DMS53 (cell line): ENCODE results near the gene PRADC1.
"Not testable (repeated sequence)": the region's sequence is repeated elsewhere in the genome, so short reads cannot be mapped to it uniquely, and the experiment has no call there.

Experiments
- DNase-seq: peaks from one replicate; lab custom pipeline; 2025; lab: John Stamatoyannopoulos, UW

PRADC1 gene

DNA sequence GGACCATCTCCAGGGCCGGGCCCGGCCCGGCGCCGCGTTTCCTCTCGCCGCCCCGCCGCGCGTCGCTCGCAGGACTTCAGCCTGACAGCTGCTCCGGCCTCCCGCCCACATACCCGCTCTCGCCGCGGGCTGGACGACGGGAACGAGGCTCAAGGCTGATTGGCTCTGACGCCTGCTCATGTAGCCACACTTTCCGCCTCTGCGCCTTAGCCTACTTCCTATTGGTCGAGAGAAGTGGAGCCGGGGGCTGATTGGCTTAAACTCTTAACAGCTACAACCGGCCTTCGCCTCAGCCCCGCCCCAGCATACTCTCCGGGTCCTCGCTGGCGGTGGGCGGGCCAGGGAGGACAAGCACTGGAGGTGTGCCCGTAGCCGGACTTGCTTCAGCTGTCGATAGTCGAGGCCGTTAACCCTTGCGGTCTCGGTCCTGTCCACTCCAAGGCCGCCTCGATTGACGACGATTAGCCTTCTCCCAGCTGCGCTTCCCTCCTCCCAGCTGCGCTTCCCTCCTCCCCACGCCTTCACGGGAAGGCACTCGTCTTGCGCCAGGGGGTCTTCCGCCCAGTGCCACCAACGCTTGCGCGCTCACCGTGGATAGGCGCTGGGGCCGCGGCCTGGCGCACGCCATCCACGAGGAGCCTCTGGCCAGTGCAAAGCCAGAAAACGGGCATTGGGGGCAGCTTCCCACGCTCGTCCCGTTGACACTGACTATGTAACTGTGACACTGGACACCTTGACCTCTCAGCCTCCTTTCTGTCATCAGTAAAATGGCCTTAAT is at the start of gene PRADC1:
Gene PRADC1 (minus strand): TSS at position 86 of the 778 bp plus-strand sequence. CDS start 79 bp downstream, at position 7.
- DNase-seq = peak; percentile 100

DNA sequence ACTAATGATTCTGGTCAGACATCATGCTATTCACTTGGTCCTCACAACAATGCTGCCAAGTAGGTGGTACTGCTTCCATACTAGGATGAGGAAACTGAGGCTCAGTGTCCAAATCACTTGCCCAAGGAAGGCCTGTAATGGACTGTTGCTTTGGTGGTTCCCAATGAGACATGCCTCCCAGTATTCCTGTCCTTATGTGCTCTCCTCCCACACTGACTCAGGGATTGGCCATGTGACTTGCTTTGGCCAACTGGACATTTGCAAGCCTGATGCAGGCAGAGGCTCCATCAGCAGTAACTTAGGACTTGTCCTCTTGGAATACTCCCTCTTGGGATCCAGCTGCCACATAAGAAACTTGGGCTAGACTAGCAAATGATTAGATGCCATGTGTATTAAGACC is 48.2 kb upstream of the PRADC1 start:
- DNase-seq = peak; percentile 18

DNA sequence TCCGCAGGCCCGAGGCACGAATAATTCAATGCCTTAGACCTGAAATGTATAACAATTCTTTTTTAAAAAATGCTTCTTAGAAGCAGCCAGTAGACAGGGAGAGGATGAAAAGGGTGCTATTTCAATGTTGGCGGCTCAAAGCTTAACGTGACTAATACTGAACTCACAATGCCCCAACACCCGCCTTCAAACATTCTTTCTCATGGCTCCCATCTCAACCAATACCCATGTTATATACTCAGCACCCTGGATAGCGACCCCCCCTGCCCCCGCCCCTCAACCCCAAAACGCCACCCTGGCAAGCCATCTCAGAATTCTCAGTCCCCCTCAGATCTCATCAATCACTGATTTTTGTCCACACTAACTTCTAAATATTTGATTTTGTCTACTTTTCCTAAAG is 46.8 kb upstream of the PRADC1 start:
- no peak for DNase-seq

DNA sequence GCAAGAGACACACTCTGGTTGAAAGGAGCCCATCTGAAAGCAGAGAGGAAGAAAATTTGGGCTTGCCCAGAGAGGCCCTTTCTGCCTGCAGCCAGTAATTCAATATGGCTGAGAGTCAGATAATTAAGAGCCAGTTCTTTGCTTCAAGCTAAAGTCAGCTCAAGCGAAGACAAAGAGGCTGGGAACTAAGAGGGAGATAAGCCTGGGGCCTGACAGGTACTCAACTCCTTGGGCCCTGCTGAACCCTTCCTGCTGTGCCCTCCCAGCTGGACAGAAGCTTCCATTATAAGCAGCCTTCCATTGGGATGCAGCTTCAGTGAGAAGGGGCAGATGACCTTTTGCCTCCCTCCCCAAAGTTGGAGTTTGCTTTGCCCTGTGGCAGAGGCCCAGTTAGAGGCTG is 39.2 kb upstream of the PRADC1 start:
- DNase-seq = no peak

DNA sequence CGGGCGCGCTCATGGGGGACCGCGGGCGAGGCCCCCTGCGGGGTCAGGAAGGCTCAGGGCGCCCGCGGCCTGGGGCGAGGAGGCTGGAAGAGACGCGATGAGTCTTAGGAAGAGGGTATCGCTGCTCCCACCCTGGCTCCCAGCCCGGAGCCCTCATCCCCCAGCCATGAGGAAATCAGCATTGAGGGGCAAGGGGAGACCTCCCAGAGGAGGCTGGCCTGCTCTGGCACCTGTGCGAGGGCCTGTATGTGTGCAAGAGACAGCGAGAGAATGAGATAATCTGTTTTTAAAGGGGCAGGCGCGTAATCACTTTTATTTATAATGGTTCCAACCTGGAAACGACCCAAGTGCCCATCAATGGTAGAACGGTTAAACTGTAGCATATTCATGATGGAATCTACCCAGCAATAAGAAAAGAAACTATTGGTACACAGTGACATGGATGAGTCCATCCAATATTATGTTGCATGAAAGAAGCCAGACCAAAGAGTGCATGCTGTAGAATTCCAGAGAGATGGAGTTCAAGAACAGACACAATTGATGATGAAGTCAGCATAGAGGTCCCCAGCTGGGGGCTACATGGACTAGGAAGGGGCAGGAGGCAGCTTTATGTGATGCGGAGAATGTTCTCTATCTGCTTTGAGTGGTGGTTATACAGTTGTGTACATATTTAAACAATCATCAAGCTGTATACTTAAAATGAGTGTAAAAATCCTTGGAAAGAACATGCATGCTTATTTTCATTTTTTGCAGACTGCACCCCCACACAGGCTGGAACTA is 36.8 kb upstream of the PRADC1 start:
- peak; percentile 55 for DNase-seq

DNA sequence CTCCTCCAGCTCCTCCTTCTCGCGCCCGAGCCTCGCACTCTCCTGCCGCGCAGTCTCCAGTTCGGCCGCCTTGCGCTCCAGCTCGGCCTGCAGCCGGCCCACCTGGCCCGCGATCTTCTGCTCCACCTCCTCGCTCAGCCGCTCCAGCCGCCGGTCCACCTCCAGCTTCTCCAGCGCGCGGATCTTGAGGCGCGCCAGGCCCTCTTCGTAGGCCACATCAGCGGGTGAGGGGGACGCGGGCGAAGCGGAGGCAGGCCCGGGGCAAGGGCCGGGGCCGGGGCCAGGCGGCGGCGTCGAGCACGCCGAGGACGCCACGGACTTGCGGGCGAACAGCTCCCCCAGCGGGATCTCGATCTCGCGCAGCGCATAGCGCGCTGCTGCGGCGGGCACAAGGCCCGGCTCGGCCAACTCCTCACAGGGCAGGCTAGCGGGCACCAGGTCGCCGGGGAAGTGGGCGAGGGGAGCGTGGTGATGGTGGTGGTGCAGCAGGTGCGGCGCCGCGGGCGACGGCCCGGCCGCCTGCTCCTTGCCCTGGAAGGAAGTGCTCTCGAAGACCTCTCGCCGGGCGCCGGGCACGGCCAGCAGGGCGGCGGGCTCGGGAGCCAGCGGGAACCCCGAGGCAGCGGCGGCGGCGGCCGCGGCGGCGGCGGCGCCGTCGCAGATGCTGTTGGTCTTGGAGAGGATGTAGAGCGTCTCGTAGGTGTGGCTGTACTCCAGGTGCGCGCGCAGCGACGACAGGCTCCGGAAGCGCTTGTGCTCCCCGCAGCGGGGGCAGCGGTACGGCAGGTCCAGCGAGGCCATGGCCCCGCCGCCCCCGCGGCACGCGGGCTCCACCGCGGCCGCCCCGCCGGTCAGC is 36.0 kb upstream of the PRADC1 start:
- peak; percentile 96 for DNase-seq

DNA sequence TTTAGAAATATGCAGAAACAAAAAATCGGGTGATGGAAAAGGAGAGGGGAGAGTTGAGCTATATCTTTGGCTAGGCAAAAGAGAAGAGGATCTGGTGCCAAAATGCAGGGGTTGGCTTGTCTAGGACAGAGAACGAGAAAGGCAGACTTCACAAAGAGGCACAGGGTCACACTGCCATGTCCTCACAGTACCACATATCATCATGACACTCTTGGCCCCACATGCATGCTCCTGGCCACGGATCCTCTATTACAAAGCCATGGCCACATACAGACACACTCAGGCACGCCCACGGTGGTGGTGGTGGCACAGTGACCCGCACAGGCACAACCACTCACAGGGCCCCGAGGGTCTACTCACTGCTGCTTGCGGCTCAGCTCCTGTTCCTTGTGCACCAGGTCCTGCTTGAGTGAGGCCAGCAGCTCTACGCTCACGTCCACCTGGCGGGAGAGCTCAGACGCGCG is 35.4 kb upstream of the PRADC1 start:
- DNase-seq = no peak

DNA sequence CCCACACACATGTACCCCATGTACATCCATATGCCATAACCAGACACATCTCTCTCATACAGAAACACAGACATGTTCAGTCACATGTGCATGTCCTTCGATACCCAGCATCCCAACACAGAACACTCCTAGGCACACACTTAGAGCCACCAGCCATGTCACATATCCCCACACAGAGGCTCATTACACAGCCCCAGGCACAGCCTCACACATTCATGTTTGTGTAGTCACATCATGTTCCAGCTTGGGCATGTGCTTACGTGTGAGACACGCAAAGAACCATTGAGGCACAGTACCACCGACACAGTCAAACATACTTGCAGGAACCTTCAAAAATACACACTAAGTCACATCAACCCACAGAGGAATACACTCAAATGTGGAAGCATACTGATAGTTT is 34.0 kb upstream of the PRADC1 start:
- no peak for DNase-seq

DNA sequence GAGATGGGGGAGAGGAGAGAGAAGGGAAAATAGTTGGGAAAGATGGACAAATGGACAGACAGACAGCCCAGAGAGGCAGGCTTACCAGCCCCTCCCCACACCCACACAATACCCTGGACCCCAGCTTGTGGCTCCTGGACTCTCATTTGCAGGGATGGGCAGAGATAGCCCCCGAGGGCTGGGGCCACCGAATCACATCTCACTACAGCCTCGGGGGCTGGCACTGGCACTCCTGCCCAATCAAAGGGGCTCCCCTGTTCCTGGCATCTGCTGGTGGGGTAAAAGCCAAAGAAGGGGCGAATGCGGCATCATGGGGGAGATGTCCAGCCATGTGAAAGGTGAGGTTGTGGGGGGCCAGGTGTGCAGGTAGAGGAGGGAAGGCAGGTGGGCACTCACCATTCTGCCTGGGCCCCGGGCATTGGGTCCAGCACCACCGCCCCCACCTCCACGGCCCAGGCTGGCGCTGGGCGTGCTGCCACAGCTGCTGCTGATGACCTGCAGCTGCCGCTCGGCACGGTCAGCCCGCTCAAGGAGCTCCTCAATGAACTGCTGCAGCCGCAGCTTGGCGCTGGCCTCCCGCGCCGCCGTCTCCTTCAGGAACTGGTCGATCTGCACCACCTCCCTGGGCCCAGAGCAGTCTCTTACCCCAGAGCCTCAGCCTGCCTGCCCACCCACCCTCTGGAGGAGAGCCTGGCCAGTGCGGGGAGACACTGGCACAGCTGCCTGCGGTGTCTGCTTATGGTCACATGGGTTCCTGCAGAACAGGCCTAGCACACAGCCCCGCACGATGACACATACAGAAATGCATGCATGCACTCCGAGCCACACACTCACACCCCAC is 33.2 kb upstream of the PRADC1 start:
- DNase-seq = no peak

DNA sequence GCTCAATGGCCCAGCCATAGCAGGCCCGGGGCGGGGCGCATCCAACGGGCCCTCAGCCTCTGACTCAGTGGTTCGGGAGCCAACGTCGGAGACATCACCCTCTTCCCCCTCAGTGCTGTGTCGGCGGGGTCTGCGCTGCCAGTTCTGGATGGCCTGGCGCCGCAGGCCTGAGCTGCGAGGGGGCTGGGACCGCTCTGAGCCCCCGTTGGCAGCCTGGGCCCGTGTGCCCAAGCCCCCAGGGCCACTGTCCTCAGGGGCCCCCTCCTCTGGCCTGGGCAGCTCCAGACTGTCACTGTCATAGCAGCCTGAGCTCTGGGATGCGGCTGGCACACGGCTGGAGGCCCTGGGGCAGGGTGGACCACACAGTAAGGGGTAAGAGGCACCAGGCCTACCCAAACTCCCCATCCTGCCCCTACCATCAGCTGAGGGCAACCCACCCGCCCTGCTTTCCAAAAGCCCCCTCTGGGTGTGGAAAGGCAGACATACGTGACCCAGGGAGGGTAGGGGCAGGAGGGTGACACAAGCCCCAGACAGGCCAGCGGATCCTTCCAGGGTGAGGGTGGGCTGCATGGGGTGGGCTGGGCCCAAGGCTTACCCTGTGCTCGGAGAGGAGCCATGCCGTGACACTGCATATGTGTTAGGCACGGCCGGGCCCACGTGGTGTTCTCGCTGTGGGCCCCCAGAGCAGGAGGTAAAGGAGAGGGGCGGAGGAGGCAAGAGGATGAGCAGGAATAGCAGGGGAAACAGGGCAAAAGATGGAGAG is 32.4 kb upstream of the PRADC1 start:
- no peak for DNase-seq

DNA sequence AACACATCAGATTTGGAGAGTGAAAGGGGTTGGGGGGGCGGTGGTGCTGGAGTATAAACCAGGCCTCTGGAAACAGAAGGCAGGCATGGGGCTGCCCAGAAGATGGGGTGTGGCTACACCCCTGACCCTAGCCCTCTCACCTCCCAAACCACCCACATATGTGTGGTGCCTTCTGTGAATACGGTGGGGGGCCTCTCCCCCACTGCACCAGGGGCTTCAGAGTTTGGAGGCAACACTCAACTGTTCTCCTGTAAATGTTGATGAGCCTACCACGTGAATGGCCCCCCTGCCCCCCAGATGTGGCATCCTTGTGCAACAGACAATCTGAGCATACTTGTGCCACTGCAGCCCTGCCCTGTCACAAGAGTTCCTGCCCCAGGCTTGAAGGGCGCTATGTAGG is 31.7 kb upstream of the PRADC1 start:
- DNase-seq = no peak

DNA sequence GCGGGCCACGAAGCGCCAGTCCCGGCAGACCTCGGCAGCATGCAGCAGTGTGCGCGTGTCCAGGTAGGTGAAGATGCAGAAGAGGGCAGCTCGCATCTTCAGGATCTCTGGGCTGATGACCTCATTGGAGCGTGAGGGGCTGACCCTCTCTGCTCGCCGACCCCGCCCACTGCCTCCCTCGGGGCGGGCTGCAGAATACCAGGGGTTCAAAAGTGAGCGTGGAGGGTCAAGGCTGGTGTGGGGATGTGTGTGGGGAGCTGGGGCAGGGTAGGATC is 31.2 kb upstream of the PRADC1 start:
- DNase-seq = no peak

DNA sequence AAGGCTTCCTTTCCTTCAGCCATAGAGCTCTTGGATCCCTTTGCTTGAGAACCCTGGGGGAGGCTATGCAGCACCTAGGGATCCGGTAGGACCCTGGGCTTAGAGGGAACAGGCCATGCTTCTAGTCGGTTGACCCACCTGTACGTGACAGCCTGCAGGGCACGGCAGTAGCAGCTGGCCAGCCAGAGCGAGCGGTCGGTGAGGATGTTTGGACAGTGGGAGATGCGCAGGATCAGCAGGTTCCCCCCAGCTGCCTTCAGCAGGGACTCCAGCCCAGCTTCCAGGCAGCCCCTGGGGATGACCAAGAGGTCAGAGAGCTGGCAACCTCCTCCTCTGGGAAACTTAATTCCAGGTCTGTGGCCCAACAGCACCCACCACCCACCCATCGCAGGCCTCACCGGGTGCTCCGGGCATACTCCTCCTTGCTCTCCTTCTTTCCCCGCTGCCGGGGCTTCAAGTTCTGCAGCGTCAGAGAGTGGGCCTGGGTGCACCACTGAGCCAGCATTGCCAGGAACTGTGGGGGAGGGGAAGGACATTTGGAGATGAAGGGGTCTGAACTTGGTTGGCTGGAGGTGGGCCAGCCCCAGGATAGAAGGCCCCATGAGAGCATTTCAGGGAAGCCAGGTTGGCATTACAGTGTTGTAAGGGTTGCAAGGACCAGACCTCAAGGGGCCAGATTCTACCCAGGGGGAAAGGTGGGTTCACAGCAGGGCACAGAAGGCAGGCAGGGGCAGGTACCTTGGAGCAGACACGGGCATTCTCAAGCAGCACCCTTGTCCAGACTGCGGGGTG is 30.7 kb upstream of the PRADC1 start:
- no peak for DNase-seq

DNA sequence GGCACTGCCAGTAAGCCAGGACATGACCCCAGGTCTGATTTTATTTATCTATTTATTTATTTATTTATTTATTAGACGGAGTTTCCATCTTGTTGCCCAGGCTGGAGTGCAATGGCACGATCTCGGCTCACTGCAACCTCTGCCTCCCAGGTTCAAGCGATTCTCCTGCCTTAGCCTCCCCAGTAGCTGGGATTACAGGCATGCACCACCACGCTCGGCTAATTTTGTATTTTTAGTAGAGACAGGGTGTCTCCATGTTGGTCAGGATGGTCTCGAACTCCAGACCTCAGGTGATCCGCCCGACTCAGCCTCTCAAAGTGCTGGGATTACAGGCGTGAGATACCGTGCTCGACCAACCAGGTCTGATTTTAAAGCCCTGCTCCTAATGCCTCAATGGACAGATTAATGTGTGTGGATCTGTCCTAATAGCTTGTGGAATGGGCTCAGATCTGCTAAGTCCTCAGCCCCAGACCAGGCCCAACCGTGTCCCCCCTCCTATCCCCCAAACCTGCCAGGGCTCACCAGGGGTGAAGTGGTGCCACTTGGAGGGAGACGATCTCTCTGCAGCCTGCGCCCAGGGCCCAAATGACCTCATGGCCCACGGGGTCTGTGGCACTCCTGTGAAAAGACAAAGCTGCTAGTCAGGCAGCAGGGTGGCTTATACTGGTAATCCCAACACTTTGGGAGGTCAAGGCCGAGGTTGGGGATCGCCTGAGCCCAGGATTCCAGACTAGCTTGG is 29.8 kb upstream of the PRADC1 start:
- not testable (repeated sequence) for DNase-seq

DNA sequence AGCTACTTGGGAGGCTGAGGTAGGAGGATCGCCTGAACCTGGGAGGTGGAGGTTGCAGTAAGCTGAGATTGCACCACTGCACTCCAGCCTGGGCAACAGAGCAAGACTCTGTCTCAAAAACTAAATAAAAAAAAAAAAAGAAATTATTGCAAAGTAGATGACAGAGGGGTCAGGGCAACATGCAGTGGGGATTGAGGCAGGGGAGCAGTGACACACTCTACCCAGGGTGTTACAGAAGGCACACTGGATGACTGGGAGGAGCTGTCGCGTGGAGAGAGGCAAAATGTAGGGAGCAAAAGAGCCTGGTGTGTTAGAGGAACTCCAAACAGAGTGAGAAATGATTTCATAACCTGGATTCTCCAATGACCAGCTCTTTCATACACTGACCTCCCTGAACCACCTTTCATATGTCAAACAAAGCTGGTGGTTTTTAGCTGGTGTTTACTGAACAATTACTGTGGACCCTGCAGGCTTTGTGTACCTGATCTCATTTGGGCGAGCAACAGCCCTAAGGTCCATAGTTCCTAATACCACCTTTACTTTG is 29.1 kb upstream of the PRADC1 start:
- no peak for DNase-seq

DNA sequence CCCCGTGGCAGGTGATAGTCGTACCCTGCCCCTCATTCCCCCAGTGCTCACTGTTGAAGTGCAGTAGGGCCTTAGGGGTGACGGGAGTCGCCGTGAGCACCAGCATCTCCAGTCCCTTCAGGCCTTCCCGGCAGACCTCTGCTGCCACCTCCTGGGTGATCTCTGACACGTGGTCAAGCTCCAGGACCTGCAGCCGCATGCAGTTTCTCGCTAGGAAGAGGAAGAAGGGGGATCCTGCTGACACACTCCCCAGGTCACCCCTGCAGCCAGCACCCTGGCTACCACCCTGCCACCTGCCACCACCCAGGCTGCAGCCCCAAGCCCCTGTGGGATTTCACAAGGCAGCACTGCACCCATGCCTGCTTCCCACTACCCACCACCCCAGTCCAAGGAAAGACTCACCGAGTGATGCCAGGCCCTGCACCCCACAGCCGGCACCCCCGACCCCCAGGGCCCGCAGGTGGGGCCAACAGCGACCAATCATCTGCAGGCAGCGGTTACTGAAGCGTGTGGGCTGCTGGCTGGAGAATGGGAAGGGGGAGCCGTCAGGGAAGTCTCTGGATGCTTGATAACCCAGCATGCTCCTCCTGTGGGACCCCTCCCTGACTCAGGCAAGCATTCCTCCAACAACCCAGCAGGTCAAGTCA is 27.4 kb upstream of the PRADC1 start:
- peak; percentile 56 for DNase-seq

DNA sequence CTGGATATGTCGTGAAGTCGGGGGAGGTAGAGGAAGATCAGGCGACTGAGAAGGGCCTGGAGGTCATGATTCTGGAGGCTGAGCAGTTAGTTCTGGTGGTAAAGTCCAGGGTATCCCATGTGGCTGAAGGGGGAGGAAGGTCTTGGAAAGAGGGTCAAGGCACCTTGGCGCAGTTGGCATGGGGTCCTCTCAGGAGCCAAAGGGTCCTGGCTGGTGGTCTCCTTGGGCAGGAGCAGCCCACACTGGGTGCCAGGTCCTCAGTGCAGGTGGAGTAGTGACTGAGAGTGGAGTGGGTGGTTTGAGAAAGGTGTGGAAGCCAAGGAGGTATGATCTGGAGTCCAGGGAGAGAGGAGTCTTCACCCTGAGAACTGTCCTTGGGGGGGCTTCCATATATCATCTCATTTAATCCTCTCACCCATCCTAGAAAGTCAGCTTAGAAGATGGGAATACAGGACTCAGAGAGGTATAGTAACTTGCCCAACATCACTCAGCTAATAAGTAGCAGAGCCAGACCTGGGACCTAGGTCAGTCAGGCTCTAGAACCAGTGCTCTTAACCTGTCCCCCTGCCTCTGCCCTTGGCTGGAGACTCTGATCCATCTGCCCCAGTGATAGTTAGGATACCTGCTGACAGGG is 26.8 kb upstream of the PRADC1 start:
- no peak for DNase-seq

DNA sequence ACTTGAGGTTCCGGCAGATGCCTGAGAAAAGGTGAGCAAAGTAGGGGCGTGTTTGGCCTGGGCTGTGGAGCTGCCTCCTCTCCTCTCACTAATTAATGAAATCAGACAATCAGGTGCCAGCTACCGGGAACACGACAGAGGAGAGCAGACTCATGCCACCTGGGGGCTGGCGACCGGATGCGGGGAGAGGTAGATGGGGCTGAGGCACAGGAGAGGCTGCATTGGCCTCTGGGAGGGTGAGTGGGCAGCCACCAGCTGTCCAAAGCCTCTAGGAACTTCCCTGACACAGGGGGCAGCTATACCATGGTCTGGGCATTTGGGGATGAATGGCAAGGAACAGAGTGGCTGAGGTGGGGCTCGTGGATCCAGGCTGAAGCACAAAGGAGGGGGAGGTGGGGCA is 26.2 kb upstream of the PRADC1 start:
- no peak for DNase-seq
